ENCODE results near the gene OR7A10.
"Not testable (repeated sequence)": the region's sequence is repeated elsewhere in the genome, so short reads cannot be mapped to it uniquely, and the experiment has no call there.

The OR7A10 gene

GRCh38 chr19:14798760-14799159, 50.0 kb downstream of the OR7A10 start:
- Histone ChIP-seq H3K4me3 (ENCODE audit: low read length) (no peak overlapping the region), H3K4me2 (ENCODE audit: low read length) (no peak overlapping the region), H3K4me1 (ENCODE audit: control insufficient read depth, low read length) (no peaks in the 10 kb centered on the region), H3F3A (ENCODE audit: control insufficient read depth, insufficient read depth) (no peaks in the 10 kb centered on the region), H3K9me2 (replicated peaks; ENCODE audit: control insufficient read depth, low read length) (no peaks in the 10 kb centered on the region), H3K36me3 (ENCODE audit: control insufficient read depth, low read length) (no peaks in the 10 kb centered on the region), H3K9me3 (ENCODE audit: control insufficient read depth, insufficient read depth, low read length) (no peaks in the 10 kb centered on the region), H4K20me1 (ENCODE audit: control insufficient read depth, insufficient read depth, low read depth, low read length) (no peaks in the 10 kb centered on the region), H3K27me3 (ENCODE audit: control insufficient read depth, low read length) (no peaks in the 10 kb centered on the region), H3K79me2 (ENCODE audit: control insufficient read depth, low read length) (no peaks in the 10 kb centered on the region), H3K27ac (ENCODE audit: low read depth, low read length) (no peak overlapping the region)
- no peak for TF ChIP-seq EZH2phosphoT487 (IDR thresholded peaks at IDR 0.05; ENCODE audit: borderline replicate concordance, low read length)
- TF ChIP-seq CTCF (IDR thresholded peaks at IDR 0.05; ENCODE audit: low read depth, low read length, poor library complexity, severe bottlenecking): no peak

- H3K79me2 ChIP-seq (ENCODE audit: control insufficient read depth, low read length): no peaks in the 10 kb centered on the region
- no peak overlapping the region for H3K4me2 ChIP-seq (ENCODE audit: low read length)
- TF ChIP-seq CTCF (IDR thresholded peaks at IDR 0.05; ENCODE audit: low read depth, low read length, poor library complexity, severe bottlenecking): no peak
- no peak for TF ChIP-seq EZH2phosphoT487 (IDR thresholded peaks at IDR 0.05; ENCODE audit: borderline replicate concordance, low read length)
These were observed 52.7 kb downstream of the OR7A10 start for GRCh38 chr19:14796021-14796420.

GRCh38 chr19:14795078-14795721, 53.5 kb downstream of the OR7A10 start:
- H3K36me3 ChIP-seq (ENCODE audit: control insufficient read depth, low read length): no peaks in the 10 kb centered on the region
- H3K27me3 ChIP-seq (ENCODE audit: control insufficient read depth, low read length): 0 out of 2 replicates have a peak, but pooled peaks cover 3% of the 10 kb centered on the region
- no peaks in the 10 kb centered on the region for H3F3A ChIP-seq (ENCODE audit: control insufficient read depth, insufficient read depth)
- TF ChIP-seq CTCF (IDR thresholded peaks at IDR 0.05; ENCODE audit: low read depth, low read length, poor library complexity, severe bottlenecking) (no peak), EZH2phosphoT487 (IDR thresholded peaks at IDR 0.05; ENCODE audit: borderline replicate concordance, low read length) (no peak)
- no peaks in the 10 kb centered on the region for H4K20me1 ChIP-seq (ENCODE audit: control insufficient read depth, insufficient read depth, low read depth, low read length)
- H3K4me2 ChIP-seq (ENCODE audit: low read length): no peak overlapping the region
- H3K9me2 ChIP-seq (replicated peaks; ENCODE audit: control insufficient read depth, low read length): no peaks in the 10 kb centered on the region
- H3K27ac ChIP-seq (ENCODE audit: low read depth, low read length): no peak overlapping the region
- H3K4me1 ChIP-seq (ENCODE audit: control insufficient read depth, low read length): no peaks in the 10 kb centered on the region
- H3K79me2 ChIP-seq (ENCODE audit: control insufficient read depth, low read length): no peaks in the 10 kb centered on the region
- no peaks in the 10 kb centered on the region for H3K9me3 ChIP-seq (ENCODE audit: control insufficient read depth, insufficient read depth, low read length)
- H3K4me3 ChIP-seq (ENCODE audit: low read length): no peak overlapping the region

More at GRCh38 chr19:14796021-14796420, 52.7 kb downstream of the OR7A10 start:
- H3K36me3 ChIP-seq (ENCODE audit: control insufficient read depth, low read length): no peaks in the 10 kb centered on the region
- H4K20me1 ChIP-seq (ENCODE audit: control insufficient read depth, insufficient read depth, low read depth, low read length): no peaks in the 10 kb centered on the region
- H3K9me2 ChIP-seq (replicated peaks; ENCODE audit: control insufficient read depth, low read length): no peaks in the 10 kb centered on the region
- 0 out of 2 replicates have a peak, but pooled peaks cover 3% of the 10 kb centered on the region for H3K27me3 ChIP-seq (ENCODE audit: control insufficient read depth, low read length)
- H3K4me1 ChIP-seq (ENCODE audit: control insufficient read depth, low read length): no peaks in the 10 kb centered on the region
- H3K9me3 ChIP-seq (ENCODE audit: control insufficient read depth, insufficient read depth, low read length): no peaks in the 10 kb centered on the region
- H3K4me3 ChIP-seq (ENCODE audit: low read length): no peak overlapping the region
- H3F3A ChIP-seq (ENCODE audit: control insufficient read depth, insufficient read depth): no peaks in the 10 kb centered on the region
- H3K27ac ChIP-seq (ENCODE audit: low read depth, low read length): no peak overlapping the region

GRCh38 chr19:14792250-14792649, 56.5 kb downstream of the OR7A10 start:
- not testable (repeated sequence) for H3K4me2 ChIP-seq (ENCODE audit: low read length); H3K9me3 ChIP-seq (ENCODE audit: control insufficient read depth, insufficient read depth, low read length); H3K4me3 ChIP-seq (ENCODE audit: low read length); H3K79me2 ChIP-seq (ENCODE audit: control insufficient read depth, low read length); H3K27ac ChIP-seq (ENCODE audit: low read depth, low read length); H3K36me3 ChIP-seq (ENCODE audit: control insufficient read depth, low read length); H4K20me1 ChIP-seq (ENCODE audit: control insufficient read depth, insufficient read depth, low read depth, low read length); H3K27me3 ChIP-seq (ENCODE audit: control insufficient read depth, low read length); H3K4me1 ChIP-seq (ENCODE audit: control insufficient read depth, low read length); H3F3A ChIP-seq (ENCODE audit: control insufficient read depth, insufficient read depth); H3K9me2 ChIP-seq (replicated peaks; ENCODE audit: control insufficient read depth, low read length)
